GM23338 (cell line): ENCODE data around the gene SCN9A. TPM values are rescaled to one million over a fixed set of nuclear protein-coding genes. Genes with fewer than 3 reads are reported as not detected.

Experiments used
- ATAC-seq: fragments of 200-7000 bp; cut with Tn5 transposase; 3 replicates; pipeline ENCODE4 v1.9.1; 2020
- DNase-seq: peaks from one replicate; pipeline ENCODE4 v3.0.0-alpha.2; 2015; ENCODE audit warnings: low spot score
- H2AFZ ChIP-seq: fragments of 200-600 bp; sonication (generic); 2 replicates; pipeline ENCODE4 v1.8.0; 2016; ENCODE audit warnings: antibody characterized with exemption, mild to moderate bottlenecking, moderate library complexity
- H3F3A ChIP-seq: fragments of 200-600 bp; sonication (generic); replicated peaks from 2 replicates; pipeline ENCODE4 v1.8.0; 2017; ENCODE audit warnings: antibody characterized with exemption, mixed run types, low read depth
- H3K27ac ChIP-seq: fragments of 200-600 bp; sonication (generic); 2 replicates; pipeline ENCODE4 v1.6.1; 2016; ENCODE audit warnings: low read depth
- H3K27me3 ChIP-seq: fragments of 200-600 bp; sonication (generic); 2 replicates; pipeline ENCODE4 v1.8.0; 2016; ENCODE audit warnings: mild to moderate bottlenecking, mixed run types, moderate library complexity; ENCODE audit not compliant: insufficient read depth
- H3K36me3 ChIP-seq: fragments of 200-600 bp; sonication (generic); 2 replicates; pipeline ENCODE4 v1.8.0; 2016; ENCODE audit warnings: mild to moderate bottlenecking; ENCODE audit not compliant: insufficient read depth
- H3K4me1 ChIP-seq: fragments of 200-600 bp; sonication (generic); 2 replicates; pipeline ENCODE4 v1.8.0; 2016; ENCODE audit warnings: mild to moderate bottlenecking, moderate library complexity; ENCODE audit not compliant: insufficient read depth
- H3K4me2 ChIP-seq: fragments of 200-600 bp; sonication (generic); 2 replicates; pipeline ENCODE4 v1.7.1; 2017; ENCODE audit warnings: mixed run types
- H3K4me3 ChIP-seq: fragments of 200-600 bp; sonication (generic); 2 replicates; pipeline ENCODE4 v1.6.1; 2016; ENCODE audit warnings: mixed run types
- H3K79me2 ChIP-seq: fragments of 200-600 bp; sonication (generic); replicated peaks from 2 replicates; pipeline ENCODE4 v1.8.0; 2017; ENCODE audit warnings: mild to moderate bottlenecking; ENCODE audit not compliant: insufficient read depth
- H3K9me2 ChIP-seq: fragments of 200-600 bp; sonication (generic); 2 replicates; pipeline ENCODE4 v1.8.0; 2017; ENCODE audit not compliant: insufficient read depth
- H4K20me1 ChIP-seq: fragments of 200-600 bp; sonication (generic); replicated peaks from 2 replicates; pipeline ENCODE4 v1.8.0; 2017; ENCODE audit warnings: mild to moderate bottlenecking; ENCODE audit not compliant: insufficient read depth
- H3K27ac Mint-ChIP-seq: 2 replicates; pipeline ENCODE4 v1.8.0; 2020; ENCODE audit warnings: inconsistent platforms, mild to moderate bottlenecking, moderate library complexity, mixed read lengths
- H3K27me3 Mint-ChIP-seq: 3 replicates; pipeline ENCODE4 v1.8.0; 2022; ENCODE audit warnings: low read depth, mild to moderate bottlenecking, moderate library complexity, mixed read lengths, inconsistent platforms; ENCODE audit not compliant: insufficient read depth, poor library complexity
- H3K36me3 Mint-ChIP-seq: 3 replicates; pipeline ENCODE4 v1.8.0; 2021; ENCODE audit warnings: low read depth, mild to moderate bottlenecking, inconsistent platforms, moderate library complexity, mixed read lengths
- H3K4me1 Mint-ChIP-seq: 3 replicates; pipeline ENCODE4 v1.8.0; 2020; ENCODE audit warnings: mild to moderate bottlenecking, inconsistent platforms, mixed read lengths
- H3K4me3 Mint-ChIP-seq: 3 replicates; pipeline ENCODE4 v1.8.0; 2021; ENCODE audit warnings: moderate library complexity, mild to moderate bottlenecking, inconsistent platforms, mixed read lengths
- H3K9me3 Mint-ChIP-seq: 3 replicates; pipeline ENCODE4 v1.8.0; 2020; ENCODE audit warnings: moderate library complexity, mild to moderate bottlenecking, inconsistent platforms, mixed read lengths
- CTCF ChIP-seq, 2 experiments: fragments of 200-600 bp in 1 of 2; sonication (generic) in 1 of 2; conservative IDR thresholded peaks; 2 replicates each; pipeline versions ENCODE4 v1.5.1 to v1.6.1; 2016 to 2017; ENCODE audit warnings: antibody characterized with exemption in 2 of 2, low read depth in 2 of 2, mild to moderate bottlenecking in 2 of 2, moderate library complexity in 1 of 2
- EZH2 ChIP-seq: fragments of 200-600 bp; sonication (generic); IDR thresholded peaks from one replicate; pipeline ENCODE4 v1.8.0; 2017; ENCODE audit warnings: antibody characterized with exemption, mild to moderate bottlenecking, low read depth; ENCODE audit not compliant: unreplicated experiment
- EZH2phosphoT487 ChIP-seq: fragments of 200-600 bp; sonication (generic); IDR thresholded peaks from one replicate; pipeline ENCODE4 v1.8.1; 2018; ENCODE audit warnings: antibody characterized with exemption; ENCODE audit not compliant: unreplicated experiment
- JUNB ChIP-seq: IDR thresholded peaks from one replicate; pipeline ENCODE4 v1.6.1; 2016; ENCODE audit warnings: antibody characterized with exemption; ENCODE audit not compliant: unreplicated experiment
- NANOG ChIP-seq: IDR thresholded peaks from 2 replicates; pipeline ENCODE4 v1.6.1; 2016; ENCODE audit warnings: antibody characterized with exemption, borderline replicate concordance
- POLR2AphosphoS5 ChIP-seq: IDR thresholded peaks from 2 replicates; pipeline ENCODE4 v1.6.1; 2016; ENCODE audit warnings: antibody characterized with exemption, low read depth
- STAT1 ChIP-seq: IDR thresholded peaks from one replicate; pipeline ENCODE4 v1.6.1; 2016; ENCODE audit warnings: antibody characterized with exemption; ENCODE audit not compliant: unreplicated experiment
- ZNF114 ChIP-seq: fragments of 250-450 bp; sonication (Bioruptor Pico); IDR thresholded peaks from 2 replicates; pipeline ENCODE4 v1.5.0; 2020; ENCODE audit warnings: mild to moderate bottlenecking, moderate library complexity
- ZNF331 ChIP-seq: fragments of 250-450 bp; sonication (Bioruptor Pico); IDR thresholded peaks from 2 replicates; pipeline ENCODE4 v1.5.0; 2020; ENCODE audit warnings: low read depth, mild to moderate bottlenecking, moderate library complexity
- ZNF462 ChIP-seq: fragments of 250-450 bp; sonication (Bioruptor Pico); IDR thresholded peaks from 2 replicates; pipeline ENCODE4 v1.5.0; 2020; ENCODE audit warnings: mild to moderate bottlenecking, moderate library complexity
- polyA plus RNA-seq: library from polyadenylated mRNA; unstranded; fragments of >200 nt; fragmentation: Nextera tagmentation; extraction: Ambion mirVana; gene quantifications from 2 replicates; pipeline ENCODE4 v1.2.1, GENCODE V29; 2016
- total RNA-seq: library from RNA; depleted of rRNA; stranded (reverse); fragments of >200 nt; shearing (Covaris generic); gene quantifications from 2 replicates; pipeline ENCODE4 v1.2.3, GENCODE V29; 2014

SCN9A gene
- total and polyA plus RNA-seq, 2 experiments from 2014 or later, result 8.8 to 9.5 TPM

GRCh38 chr2:166365803-166366420 lies 9.8 kb downstream of the SCN9A start (continued):
- TF ChIP-seq ZNF462 (CRISPR knock-in tag) (no peak), NANOG (no peak), ZNF331 (CRISPR knock-in tag) (no peak), JUNB (no peak), CTCF (conservative IDR thresholded peaks at IDR 0.05; ENCODE audit: low read depth in 2 of 2) (no peak), EZH2phosphoT487 (no peak), ZNF114 (CRISPR knock-in tag) (no peak), STAT1 (no peak)

- Mint-ChIP-seq H3K9me3 (no peaks in the 10 kb centered on the region), H3K4me1 (peaks cover 9% of the 10 kb centered on the region)
- H3K27ac ChIP-seq, result no peak overlapping the region
- no peak for TF ChIP-seq ZNF114 (CRISPR knock-in tag)
- no peak for TF ChIP-seq STAT1
- TF ChIP-seq CTCF (conservative IDR thresholded peaks at IDR 0.05; ENCODE audit: low read depth in 2 of 2), result no peak
- no peak for TF ChIP-seq JUNB
- no peak for TF ChIP-seq POLR2AphosphoS5
- TF ChIP-seq EZH2, result no peak
- no peak for TF ChIP-seq NANOG
Measured at GRCh38 chr2:166365239-166365638, 10.5 kb downstream of the SCN9A start.

More at GRCh38 chr2:166365239-166365638, 10.5 kb downstream of the SCN9A start:
- H3K4me3 Mint-ChIP-seq, result no peak overlapping the region
- no peaks in the 10 kb centered on the region for H3K36me3 ChIP-seq
- H3K4me1 ChIP-seq, result peaks cover 4% of the 10 kb centered on the region; the same call in 1 of the 2 replicates
- ATAC-seq, result no peak
- no peaks in the 10 kb centered on the region for H3K36me3 Mint-ChIP-seq
- H3K9me2 ChIP-seq, result no peaks in the 10 kb centered on the region
- no peak overlapping the region for H3K27ac Mint-ChIP-seq
- H3K27me3 ChIP-seq, result no peaks in the 10 kb centered on the region
- no peak overlapping the region for H2AFZ ChIP-seq
- H4K20me1 ChIP-seq, result no peaks in the 10 kb centered on the region
- no peaks in the 10 kb centered on the region for H3K79me2 ChIP-seq
- DNase-seq, result no peak
- H3K4me2 ChIP-seq, result no peak overlapping the region
- no peak overlapping the region for H3K4me3 ChIP-seq
- no peaks in the 10 kb centered on the region for H3F3A ChIP-seq
- H3K27me3 Mint-ChIP-seq, result no peaks in the 10 kb centered on the region
